Esophagus squamous epithelium (tissue), 4 donors: ENCODE measurements around the gene RAB17.

Experiments
- CTCF ChIP-seq, 6 experiments: fragments of 450-650 bp in 4 of 6; fragments of 200-600 bp in 2 of 6; sonication (generic) in 2 of 6; IDR thresholded peaks; one replicate each; pipeline ENCODE4 v1.5.1; 2016 to 2019; ENCODE audit warnings: antibody characterized with exemption in 6 of 6, mild to moderate bottlenecking in 4 of 6, moderate library complexity in 4 of 6
- POLR2A ChIP-seq, 4 donors: fragments of 450-650 bp; IDR thresholded peaks; one replicate each; pipeline ENCODE4 v1.6.1; 2017; ENCODE audit warnings: antibody characterized with exemption in 4 of 4, mild to moderate bottlenecking in 4 of 4, moderate library complexity in 3 of 4

- TF ChIP-seq POLR2A (IDR thresholded peaks at IDR 0.05) (no peak), CTCF (IDR thresholded peaks at IDR 0.05) (no peak)
Measured at GRCh38 chr2:237615631-237616249, 25.2 kb upstream of the RAB17 start.
